ENCODE measurements around the gene CKAP4. TPM values are rescaled to one million over a fixed set of nuclear protein-coding genes. Genes with fewer than 3 reads are reported as not detected.

The CKAP4 gene
- total RNA-seq, 2 donors from 2014 or later, result 50.1 to 56.8 TPM

DNA sequence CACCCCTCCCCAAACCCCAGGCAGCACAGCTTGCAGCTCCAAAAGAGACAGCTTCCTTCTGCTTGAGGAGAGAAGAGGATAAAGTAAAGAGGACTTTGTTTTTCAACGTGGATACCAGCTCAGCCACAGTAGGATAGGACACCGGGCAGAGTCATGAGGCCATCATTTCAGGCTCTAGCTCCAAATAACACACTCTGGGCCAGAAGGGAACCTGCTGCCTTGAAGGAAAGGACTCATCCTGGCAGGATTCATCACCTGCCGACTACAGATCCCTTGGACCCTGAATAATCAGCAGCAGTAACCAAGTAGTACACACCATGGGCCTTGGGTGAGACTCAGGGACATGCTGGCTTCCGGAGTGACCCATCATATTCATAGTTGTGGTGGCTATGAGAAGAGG, 10.4 kb upstream of the CKAP4 start:
- Histone ChIP-seq H3K4me3 (no peak overlapping the region), H3K36me3 (no peaks in the 10 kb centered on the region), H3K27me3 (no peaks in the 10 kb centered on the region), H3K4me1 (no peaks in the 10 kb centered on the region), H3K27ac (no peak overlapping the region), H3K9me3 (no peaks in the 10 kb centered on the region)
- TF ChIP-seq, protein P1, sequence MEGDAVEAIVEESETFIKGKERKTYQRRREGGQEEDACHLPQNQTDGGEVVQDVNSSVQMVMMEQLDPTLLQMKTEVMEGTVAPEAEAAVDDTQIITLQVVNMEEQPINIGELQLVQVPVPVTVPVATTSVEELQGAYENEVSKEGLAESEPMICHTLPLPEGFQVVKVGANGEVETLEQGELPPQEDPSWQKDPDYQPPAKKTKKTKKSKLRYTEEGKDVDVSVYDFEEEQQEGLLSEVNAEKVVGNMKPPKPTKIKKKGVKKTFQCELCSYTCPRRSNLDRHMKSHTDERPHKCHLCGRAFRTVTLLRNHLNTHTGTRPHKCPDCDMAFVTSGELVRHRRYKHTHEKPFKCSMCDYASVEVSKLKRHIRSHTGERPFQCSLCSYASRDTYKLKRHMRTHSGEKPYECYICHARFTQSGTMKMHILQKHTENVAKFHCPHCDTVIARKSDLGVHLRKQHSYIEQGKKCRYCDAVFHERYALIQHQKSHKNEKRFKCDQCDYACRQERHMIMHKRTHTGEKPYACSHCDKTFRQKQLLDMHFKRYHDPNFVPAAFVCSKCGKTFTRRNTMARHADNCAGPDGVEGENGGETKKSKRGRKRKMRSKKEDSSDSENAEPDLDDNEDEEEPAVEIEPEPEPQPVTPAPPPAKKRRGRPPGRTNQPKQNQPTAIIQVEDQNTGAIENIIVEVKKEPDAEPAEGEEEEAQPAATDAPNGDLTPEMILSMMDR (IDR thresholded peaks at IDR 0.05), result no peak
- no peak for DNase-seq (ENCODE audit: low spot score)

- no peak overlapping the region for H3K4me3 ChIP-seq
- TF ChIP-seq, protein P1 (IDR thresholded peaks at IDR 0.05), result no peak
- no peaks in the 10 kb centered on the region for H3K4me1 ChIP-seq
- no peak overlapping the region for H3K27ac ChIP-seq
- H3K9me3 ChIP-seq, result no peaks in the 10 kb centered on the region
- no peaks in the 10 kb centered on the region for H3K27me3 ChIP-seq
- no peak for DNase-seq (ENCODE audit: low spot score)
- no peaks in the 10 kb centered on the region for H3K36me3 ChIP-seq
Observed at GRCh38 chr12:106256524-106256923, 8.7 kb upstream of the CKAP4 start.

- TF ChIP-seq, protein P1 (IDR thresholded peaks at IDR 0.05), result no peak
- Histone ChIP-seq H3K36me3 (no peaks in the 10 kb centered on the region), H3K4me3 (no peak overlapping the region), H3K27me3 (no peaks in the 10 kb centered on the region), H3K9me3 (no peaks in the 10 kb centered on the region), H3K27ac (no peak overlapping the region), H3K4me1 (no peaks in the 10 kb centered on the region)
- no peak for DNase-seq (ENCODE audit: low spot score)
Observed at GRCh38 chr12:106255952-106256351, 8.1 kb upstream of the CKAP4 start.

DNA sequence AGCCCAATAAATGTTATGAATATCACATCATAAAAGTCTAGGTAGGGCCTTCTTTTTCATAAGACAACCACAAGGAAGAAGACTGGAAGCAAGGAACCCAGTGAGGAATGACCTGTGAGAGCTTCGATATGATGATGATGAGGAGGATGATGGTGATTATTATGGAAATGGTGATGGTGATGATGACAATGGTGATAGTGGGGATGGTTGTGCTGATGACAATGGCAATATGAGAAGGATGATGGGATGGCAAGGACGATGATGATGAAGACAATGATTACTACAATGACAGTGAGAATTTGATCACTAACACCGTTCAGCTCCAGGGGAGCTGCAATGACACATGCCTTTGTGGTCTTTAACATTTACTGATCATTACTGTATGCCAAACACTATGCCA, 7.7 kb upstream of the CKAP4 start:
- TF ChIP-seq, protein P1 (IDR thresholded peaks at IDR 0.05), result no peak
- no peaks in the 10 kb centered on the region for H3K27me3 ChIP-seq
- no peaks in the 10 kb centered on the region for H3K36me3 ChIP-seq
- no peaks in the 10 kb centered on the region for H3K4me1 ChIP-seq
- H3K27ac ChIP-seq, result no peak overlapping the region
- H3K4me3 ChIP-seq, result no peak overlapping the region
- H3K9me3 ChIP-seq, result no peaks in the 10 kb centered on the region
- no peak for DNase-seq (ENCODE audit: low spot score)

GRCh38 chr12:106254724-106255123, 6.9 kb upstream of the CKAP4 start:
- no peaks in the 10 kb centered on the region for H3K36me3 ChIP-seq
- DNase-seq (ENCODE audit: low spot score), result no peak
- H3K9me3 ChIP-seq, result no peaks in the 10 kb centered on the region
- H3K4me1 ChIP-seq, result no peaks in the 10 kb centered on the region
- TF ChIP-seq, protein P1 (IDR thresholded peaks at IDR 0.05), result no peak
- H3K27ac ChIP-seq, result no peak overlapping the region
- no peaks in the 10 kb centered on the region for H3K27me3 ChIP-seq
- no peak overlapping the region for H3K4me3 ChIP-seq

Measured in right atrium auricular region (tissue), 2 donors.